Measurements from ENCODE around the gene PLCB4.
A peak's percentile ranks its signal among the peaks of the same experiment; 100 is the strongest.

Gene PLCB4

DNA sequence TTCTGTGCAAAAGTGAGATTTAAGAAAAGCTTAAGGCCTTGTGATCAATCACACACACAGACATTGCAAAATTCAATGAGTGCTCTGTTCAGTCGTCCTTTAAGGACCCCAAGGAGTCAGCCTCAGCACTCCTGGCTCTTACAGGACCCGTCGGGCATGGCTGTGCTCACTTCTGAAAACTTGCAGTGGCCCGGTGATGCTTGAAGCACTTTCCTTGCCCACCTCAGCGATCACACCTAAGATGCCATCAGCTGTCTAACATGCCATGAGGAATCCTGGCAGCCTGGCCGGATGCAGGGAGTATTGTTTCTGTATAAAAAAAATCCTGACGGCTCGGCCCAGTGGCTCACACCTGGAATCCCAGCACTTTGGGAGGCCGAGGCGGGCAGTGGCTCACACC, 344.1 kb downstream of the PLCB4 start:
- DNase-seq: no peak

DNA sequence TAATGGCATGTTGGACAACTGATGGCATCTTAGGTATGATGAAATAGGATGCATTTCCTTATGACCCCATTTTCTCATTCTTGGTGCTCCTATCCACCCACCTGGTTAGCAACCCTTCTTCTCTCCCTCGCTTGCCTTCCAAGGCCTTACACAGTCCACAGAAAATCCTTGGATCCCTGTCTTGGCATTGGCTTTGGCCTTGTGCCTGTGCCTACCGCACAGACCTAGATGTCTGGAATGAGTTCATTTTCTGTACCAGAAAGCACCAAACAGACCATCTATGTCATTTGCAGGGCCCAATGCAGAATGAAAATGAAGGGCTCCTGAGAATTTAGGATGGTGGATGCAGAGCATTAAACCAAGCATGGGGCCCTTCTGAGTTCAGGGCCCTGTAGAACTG, 346.5 kb downstream of the PLCB4 start:
- DNase-seq: no peak

DNA sequence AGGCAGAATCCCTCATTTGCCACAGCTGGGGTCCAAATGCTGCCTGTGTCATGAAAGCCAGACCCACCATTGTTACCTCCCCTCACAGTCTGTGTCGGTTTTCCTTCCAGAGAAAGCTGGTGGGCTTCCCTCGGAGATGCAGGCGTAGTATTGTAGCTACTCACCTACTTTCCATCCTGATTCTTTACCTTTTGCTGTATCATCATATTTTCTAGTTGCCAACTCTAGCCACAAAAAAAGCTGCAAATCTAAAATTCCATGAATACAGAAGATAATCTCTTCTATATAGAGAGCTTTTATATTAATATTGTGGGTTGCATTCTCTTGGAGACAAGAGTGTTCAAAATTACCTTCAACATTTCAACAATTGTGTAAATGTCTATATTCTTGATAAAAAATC, 347.5 kb downstream of the PLCB4 start:
- DNase-seq: no peak

DNA sequence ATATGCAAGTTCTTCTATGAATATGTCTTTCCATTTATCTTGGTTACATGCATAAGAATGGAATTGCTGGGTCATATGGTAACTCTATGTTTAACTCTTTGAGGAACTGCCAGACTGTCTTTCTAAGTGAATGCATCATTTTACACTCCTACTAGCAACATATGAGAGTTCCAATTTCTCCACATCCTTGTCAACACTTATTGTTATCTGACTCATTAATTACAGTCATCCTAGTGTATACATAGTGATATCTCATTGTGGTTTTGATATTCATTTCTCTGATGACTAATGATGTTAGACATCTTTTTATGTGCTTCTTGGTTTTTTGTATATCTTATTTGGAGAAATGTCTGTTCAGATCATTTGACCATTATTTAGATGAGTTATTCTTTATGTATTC, 348.8 kb downstream of the PLCB4 start:
- DNase-seq: no peak

DNA sequence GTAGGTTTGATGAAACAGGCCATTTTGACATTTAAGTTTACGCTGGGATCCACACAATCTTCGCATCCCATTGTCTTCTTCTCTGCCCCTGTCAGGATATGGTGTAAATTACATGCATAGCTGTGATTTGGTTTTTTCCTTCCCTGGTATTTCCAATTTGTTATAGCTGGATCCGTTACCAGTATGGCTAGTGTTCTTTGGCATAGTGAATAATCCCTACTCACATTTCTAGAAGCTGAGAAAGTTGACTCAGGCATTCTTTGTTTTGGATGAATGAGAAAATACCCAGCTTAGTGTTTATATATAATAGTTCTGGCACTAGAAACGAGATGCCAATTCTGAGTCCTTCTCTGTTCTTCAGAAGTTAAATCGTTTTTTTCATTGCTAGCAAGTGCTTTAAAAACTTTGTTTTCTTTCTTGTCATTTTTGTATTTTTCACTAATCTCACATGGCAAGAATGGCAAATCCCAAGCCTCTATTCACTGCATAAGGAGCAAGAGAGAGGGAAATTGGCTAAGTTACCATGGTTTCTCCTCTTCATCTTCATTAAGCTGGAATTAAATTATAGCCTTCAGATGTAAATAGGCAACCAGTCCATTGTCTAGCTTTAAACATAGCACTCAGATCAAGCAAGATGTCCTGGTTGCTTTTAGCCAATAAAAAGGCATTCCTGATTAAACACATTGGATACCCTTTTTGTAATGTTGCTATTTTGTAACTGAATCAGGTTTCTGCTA, 353.6 kb downstream of the PLCB4 start:
- DNase-seq: no peak

DNA sequence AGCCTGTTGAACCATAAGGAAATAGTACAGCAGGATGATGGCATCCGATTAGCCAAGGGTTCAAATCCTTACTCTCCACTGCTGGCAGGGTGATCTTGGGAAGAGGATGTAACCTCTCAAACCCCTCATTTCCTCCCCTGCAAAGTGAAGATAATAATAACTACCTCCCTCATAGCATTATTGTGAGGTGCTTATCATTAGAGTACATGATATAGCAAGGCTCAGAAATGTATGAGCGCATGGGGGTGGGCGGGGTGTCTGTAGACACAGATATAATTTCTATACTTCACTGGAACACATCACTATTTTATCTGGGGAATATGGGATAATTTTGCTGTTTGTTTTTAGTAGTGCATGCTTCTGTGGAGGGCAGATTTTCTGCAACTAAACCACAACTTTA, 355.7 kb downstream of the PLCB4 start:
- no peak for DNase-seq

DNA sequence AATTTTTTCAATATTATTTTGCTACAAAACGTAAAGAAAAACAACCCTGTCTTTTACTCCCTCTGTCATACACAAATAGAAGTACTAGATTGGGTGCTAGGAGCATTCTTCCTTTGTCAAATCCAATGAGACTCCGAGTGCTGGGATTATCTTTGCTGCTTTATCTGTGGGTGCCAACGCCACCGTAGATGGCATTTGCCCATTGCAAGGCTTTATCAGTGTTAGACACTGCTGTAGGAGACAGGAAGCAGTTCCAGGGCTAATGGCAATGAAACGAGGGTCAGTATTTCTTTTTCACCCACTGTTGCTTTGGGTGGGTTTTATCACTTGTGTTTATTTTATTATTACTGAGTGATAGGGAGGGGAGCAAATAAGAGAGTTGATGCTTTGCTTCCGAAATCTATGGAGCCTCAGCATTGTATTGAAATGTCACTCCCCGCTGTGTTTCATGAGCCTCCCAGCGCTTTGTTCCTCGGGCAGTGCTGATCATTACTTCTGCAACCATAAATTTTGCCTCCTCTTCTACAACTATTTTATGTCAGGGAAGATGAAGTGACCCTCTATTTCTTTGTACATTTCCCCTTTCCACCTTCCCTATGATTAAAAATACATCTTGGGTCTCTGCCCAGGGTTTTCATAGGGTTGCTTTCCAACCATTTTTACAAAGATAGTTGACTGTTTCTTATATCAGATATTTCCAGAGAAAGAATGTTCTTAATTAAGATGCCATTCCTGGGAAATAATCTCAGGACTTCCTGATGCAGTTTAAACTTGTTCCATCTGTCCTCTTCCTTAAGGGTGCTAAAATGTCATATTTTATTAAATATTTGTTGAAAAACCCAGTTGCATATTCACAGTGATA, 358.8 kb downstream of the PLCB4 start:
- no peak for DNase-seq

DNA sequence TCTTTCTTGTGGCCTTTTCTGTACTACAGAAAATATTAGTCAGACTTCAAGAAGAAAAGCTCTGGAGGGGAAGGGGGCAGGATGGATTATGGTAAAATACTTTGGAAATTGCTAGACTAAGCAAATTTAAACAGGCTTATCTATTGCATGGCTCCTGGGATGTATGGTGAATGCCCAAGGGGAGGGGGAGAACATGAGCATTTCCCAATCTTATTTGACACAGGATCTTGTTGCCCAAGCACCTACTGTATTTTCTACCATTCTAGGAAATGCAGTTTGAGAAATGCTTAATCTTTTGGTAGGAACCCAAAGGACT, 359.4 kb downstream of the PLCB4 start:
- no peak for DNase-seq

DNA sequence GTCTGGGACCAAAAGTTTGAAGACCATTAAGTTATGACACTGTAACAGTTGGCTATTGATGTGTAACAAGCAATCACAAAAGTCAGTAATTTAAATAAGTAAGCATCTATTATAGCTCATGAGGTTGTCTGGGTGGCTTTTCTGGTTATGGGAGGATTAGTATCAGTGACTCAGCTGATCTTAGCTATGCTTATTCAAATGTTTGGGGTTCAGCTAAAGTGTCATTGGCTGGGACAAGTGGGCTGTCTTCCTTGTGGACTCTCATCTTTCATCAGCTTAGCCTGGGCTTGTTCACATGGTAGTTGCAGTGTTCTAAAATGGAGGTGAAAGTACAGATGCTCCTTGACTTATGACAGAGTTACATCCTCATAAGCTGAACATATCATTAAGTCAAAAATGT, 370.9 kb downstream of the PLCB4 start:
- no peak for DNase-seq

DNA sequence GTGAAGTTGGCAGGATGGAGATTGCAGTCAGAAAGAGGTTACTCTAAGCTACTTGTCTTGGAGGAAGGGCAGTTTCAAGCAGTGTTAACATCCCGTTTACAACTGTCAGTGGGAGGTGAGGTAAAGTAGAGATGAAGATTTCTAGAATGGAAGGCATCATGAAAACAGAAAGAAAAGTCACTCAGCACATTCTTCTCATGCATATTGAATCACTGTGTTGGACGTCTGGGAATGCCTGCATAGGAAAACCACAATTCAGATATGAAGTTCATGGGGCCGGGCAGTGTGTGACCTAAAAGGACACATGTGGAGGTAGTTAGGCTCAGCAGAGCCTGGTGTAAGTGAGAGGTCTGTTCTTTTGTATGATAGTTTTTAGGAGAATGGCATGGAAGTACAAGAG, 372.0 kb downstream of the PLCB4 start:
- DNase-seq: no peak

DNA sequence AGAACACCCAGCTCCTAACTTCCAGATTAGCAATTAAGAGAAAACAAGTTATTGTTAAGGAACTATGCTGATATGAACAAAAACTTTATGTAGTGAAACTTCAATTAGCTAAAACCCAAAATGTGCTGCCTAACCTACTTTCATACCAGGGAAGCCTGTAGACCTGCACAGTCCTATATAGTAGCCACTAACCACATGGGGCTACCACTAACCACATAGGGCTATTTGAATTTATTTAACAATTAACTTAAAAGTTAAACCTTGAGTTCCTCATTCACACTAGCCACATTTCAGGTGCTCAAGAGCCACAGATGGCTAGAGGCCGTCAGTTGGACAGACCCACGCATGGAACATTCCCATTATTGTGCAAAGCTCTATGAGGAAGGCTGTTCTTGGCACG, 373.1 kb downstream of the PLCB4 start:
- DNase-seq: no peak

DNA sequence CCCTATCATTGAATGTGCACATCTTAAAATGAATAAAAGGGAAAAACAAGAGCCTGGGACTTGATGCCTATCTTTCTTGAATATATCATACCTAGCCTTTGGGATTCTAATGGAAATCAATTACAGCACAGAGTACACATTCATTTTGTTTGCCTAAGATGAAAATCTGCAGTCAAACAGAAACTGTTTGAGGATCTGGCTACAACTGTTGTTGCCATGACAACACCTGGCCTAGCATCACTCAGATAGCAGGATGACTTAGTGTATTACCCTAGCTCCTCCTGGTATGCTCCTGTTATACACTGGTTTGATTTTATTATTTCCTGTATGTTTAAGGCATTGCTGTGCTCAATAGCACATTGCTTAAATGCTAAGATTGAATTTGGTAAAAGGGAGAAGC, 374.0 kb downstream of the PLCB4 start:
- DNase-seq: peak; percentile 5

DNA sequence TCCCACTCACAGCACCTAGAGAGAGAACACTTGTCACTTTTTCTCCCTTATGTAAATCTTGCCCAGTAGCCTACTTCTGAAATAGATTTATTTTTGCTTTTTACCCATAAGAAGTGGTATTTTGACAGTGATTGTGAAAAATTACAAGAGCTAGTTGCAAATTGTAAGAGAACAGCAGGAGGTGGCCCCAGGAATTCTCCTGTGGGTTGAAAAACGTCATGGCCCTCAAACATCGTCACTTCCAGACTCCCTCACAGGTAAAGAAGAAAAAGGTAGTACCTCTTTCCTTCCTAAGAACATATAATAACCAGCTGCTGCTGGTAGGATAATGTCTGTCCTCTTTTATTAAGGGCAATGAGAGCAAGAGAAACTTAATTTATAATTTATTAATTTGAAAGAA, 376.0 kb downstream of the PLCB4 start:
- no peak for DNase-seq

DNA sequence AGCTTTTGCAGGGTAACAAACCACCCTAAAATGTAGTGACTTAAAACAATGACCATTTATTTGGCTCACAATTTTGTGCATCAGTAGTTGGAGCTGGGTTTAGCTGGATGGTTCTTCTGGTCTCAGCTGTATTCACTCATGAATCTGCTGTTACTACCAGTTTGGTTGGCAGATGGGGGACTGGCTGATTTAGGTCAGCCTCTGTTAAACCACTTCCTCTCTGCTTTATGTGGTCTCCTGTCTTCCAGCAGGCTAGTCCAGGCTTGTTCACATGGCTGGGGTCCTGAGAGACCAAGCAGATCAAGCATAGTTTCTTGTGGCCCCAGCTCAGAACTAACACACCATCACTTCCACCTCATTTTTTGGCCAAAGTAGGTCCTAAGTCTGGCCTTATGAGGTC, 378.3 kb downstream of the PLCB4 start:
- DNase-seq: no peak

DNA sequence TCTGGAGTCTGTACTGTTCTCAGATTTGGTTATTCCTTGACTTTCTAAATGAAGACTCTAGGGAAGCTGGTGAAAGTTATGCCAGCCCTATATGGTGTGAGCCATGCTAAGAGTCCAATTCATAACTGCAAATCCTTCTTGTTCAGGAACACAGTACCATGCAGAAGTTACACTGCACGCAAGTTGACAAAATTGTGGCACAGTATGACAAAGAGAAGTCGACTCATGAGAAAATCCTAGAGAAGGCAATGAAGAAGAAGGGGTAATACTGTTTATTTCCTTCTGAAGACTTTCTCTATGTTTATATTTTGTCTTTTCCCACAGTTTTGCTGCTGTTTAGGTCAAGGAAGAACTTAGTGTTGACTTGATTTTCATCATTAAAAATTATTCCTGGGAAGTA, 384.3 kb downstream of the PLCB4 start:
- no peak for DNase-seq

DNA sequence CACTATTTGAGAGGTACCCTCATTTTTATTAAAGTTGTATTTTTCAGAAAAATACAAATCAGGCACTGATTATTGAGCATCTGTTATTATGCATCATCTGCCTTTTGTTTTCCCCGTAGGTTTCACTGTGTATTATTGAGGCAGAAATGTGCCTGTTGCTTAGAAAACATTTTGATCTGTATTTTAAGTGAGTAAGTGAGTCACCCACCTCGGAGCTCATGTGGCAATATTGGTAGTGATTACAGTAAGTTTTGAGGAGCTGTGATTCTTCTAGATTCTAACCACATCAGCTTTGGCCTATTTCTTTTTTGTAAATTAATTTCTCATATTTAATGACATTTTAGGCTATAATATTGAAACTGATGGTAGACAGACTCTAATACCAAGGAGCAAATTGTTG, 385.9 kb downstream of the PLCB4 start:
- no peak for DNase-seq

DNA sequence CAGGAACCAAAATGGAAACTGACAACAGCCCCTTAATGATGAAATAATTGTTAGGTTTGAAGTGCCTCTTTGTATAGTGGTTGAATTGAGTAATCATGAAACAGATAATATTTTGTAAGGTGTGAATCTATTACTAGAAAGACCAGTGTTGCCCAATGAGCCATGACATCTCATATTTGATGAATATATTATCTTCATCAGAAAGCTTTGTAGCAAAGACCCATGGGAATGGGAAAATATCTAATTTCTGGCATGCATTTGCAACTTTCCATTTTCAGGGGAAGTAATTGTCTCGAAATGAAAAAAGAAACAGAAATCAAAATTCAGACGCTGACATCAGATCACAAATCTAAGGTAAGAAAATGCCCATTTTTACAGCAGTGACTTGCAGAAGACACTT, 388.2 kb downstream of the PLCB4 start:
- no peak for DNase-seq

DNA sequence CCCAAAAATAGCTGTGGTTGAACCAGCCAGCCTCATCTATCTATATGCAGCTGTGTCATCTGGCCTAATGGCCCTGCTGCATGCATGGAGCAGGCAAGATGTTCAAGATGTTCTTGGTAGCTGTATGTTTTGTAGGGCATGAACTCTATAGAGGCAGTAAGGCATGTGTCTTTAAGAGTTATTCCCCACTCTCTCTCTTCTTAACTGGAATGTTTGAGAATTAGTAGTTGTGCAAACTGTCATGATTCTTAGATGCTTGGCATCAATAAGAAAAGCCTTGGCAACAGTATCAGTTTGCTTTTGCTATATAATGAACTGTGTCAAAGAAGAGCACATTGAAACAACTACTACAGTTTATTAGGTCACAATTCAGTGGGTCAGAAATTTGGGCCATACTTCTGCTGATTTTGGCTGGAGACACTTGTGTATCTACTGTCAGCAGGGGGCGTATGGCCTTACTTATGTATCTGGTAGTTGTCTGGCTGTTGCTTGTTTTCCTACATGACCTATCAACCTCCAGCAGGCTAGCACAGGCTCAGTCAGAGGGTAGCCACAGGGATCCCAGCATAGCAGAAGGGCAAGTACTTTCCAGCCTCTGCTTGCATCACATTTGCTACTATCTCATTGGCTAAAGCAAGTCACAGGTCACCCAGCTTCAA, 389.4 kb downstream of the PLCB4 start:
- peak; percentile 3 for DNase-seq

DNA sequence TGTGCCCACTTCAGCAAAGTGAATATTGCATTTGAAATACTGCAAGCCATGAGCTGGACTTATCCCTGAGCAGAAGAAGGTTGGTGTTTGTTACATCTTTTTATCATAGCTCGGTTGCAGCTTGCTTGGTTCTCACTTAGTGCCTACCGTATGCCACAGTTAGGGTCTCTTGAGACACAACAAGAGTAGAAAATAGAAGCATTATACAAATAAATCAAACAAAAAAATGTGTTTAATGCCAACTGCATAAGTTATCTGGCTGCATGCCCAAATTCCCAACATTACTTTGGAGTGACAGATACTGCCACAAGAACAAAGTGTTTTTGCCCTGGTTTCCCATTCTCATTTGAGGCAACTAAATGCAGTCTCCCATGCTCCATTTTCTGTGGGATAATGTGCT, 391.6 kb downstream of the PLCB4 start:
- DNase-seq: no peak

DNA sequence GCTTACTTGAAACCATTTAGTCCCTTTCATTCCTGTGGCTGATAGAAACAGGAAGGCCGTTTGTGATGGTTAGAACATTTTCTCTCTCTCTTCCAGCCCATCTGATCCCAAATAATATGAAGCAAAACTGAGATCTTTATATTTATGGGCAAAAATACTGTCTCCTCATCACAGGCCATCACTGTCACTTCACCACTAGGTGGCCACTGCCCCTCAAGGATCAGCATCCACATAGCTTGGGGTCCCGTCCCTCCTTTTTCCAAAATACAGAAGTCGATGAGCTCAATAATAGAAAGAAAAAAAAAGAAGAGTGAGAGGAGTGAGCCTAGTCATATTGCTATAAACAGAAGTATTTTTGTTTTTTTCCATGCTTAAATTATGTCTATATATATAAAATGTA, 399.1 kb downstream of the PLCB4 start:
- no peak for DNase-seq

DNA sequence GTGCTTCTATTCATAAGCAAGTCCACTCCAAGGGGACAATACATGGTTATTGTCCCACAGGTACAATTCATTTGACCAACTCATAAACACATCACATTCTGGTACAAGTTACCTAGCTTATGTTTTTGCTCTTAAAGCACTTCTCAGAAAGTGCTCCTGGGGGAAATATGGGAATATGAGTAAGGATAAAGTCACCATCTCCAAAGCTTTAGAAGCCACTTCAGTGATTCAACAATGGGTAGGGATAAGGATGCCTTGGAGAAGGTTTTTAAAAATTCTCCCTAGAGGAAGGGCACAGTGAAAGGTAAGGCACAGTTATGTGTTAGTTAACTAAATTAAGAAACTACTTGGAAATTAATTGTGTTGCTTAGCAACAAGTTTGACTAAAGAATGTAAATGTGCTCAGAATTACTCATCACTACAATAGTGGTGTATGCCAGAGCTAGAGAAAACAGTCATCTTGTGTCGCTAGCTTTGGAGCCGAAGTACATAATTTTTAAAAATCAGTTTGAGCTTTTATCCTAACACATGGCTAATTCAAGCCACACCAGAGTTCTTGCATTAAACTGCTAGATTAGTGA, 406.0 kb downstream of the PLCB4 start:
- no peak for DNase-seq

DNA sequence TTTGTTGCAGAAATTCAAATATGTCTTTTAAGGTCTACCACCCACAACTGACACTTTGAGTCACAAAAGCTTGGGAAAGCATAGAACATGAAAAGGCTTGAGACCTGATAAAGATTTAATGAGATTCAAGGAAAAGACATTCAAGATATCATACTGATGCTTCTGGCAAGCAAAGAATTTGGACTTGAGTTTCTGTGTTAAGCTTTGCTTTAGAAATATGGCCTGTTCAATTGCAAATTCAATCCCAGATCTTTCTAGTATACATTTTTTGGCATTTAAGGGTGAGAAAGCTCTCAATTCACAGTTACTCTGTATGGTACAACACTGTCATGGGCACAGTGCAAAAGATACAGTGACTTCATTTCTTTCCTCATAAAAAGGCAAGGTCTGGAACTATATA, 406.6 kb downstream of the PLCB4 start:
- DNase-seq: no peak

DNA sequence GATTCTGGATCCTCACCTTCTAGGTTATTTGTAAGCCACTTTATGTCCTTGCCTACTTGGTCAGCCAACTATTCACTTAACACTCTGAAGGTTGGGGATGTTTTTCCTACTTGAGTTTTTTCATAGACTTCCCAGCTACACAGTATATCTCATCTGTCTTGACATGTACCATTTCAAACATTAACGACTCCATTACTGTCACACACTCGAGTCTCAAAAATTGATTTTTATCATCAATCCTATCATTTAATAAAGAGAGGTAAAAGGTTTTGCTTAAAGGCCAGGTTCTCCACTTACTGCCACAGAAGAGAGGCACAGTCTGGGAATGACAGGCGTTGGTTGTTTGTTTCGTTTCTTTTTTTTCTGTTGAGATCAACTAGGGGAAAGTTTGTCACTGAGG, 407.3 kb downstream of the PLCB4 start:
- DNase-seq: no peak

DNA sequence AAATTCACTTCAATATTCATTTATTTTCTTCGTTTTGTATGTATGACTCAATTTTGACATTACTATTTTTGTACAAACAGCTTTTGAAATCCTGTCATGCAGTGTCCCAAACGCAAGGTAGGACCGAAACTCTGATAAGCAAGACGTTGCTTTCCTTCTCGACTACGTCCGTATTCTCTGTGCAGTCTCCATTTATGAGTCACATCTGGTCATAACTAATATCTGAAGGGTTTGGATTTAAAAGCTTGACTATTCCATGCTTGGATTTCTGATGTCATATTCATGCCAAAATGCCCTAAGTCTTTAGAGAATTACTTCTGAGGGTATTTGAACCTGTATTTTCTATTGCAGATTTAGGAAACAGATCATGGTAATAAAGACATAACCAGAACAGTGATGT, 407.8 kb downstream of the PLCB4 start:
- no peak for DNase-seq
